Suprapubic skin (tissue), 4 donors: ENCODE results near the gene EBI3. TPM values are rescaled to one million over a fixed set of nuclear protein-coding genes. Genes with fewer than 3 reads are reported as not detected.
"Not testable (repeated sequence)": the region's sequence is repeated elsewhere in the genome, so short reads cannot be mapped to it uniquely, and the experiment has no call there.

Experiments
- DNase-seq, 2 donors: peaks; one replicate each; pipeline ENCODE4 v3.0.0-alpha.2; 2019; ENCODE audit warnings: low spot score in 2 of 2
- H3K27ac ChIP-seq: fragments of 200-600 bp; sonication (generic); one replicate; pipeline ENCODE4 v1.5.1; 2019
- H3K27me3 ChIP-seq: fragments of 200-600 bp; sonication (generic); one replicate; pipeline ENCODE4 v1.5.1; 2019
- H3K36me3 ChIP-seq: fragments of 200-600 bp; sonication (generic); one replicate; pipeline ENCODE4 v1.5.1; 2019
- H3K4me1 ChIP-seq: fragments of 200-600 bp; sonication (generic); one replicate; pipeline ENCODE4 v1.5.1; 2019
- H3K4me3 ChIP-seq: fragments of 200-600 bp; sonication (generic); one replicate; pipeline ENCODE4 v1.5.1; 2019; ENCODE audit warnings: mild to moderate bottlenecking
- H3K9me3 ChIP-seq: fragments of 200-600 bp; sonication (generic); one replicate; pipeline ENCODE4 v1.5.1; 2019
- CTCF ChIP-seq, 2 donors: fragments of 200-600 bp in 1 of 2; fragments of 450-650 bp in 1 of 2; sonication (generic) in 1 of 2; IDR thresholded peaks; one replicate each; pipeline ENCODE4 v1.5.1; 2016 to 2019; ENCODE audit warnings: antibody characterized with exemption in 2 of 2, mild to moderate bottlenecking in 1 of 2, moderate library complexity in 1 of 2
- EP300 ChIP-seq: sonication (generic); formaldehyde crosslinking; IDR thresholded peaks from one replicate; pipeline ENCODE4 v1.6.1; 2017; ENCODE audit warnings: antibody characterized with exemption
- POLR2A ChIP-seq, 2 donors: fragments of 450-650 bp; IDR thresholded peaks; one replicate each; pipeline ENCODE4 v1.6.1; 2017; ENCODE audit warnings: antibody characterized with exemption in 2 of 2, mild to moderate bottlenecking in 2 of 2, moderate library complexity in 2 of 2
- POLR2AphosphoS5 ChIP-seq, 3 donors: sonication (generic); formaldehyde crosslinking; IDR thresholded peaks; one replicate each; pipeline ENCODE4 v1.6.1; 2017; ENCODE audit warnings: antibody characterized with exemption in 3 of 3
- WGBS: methylation state at CpG from one replicate; pipeline ENCODE4 v1.1.5; 2018; 5-methylcytosine and 5-hydroxymethylcytosine counted together
- total RNA-seq, 4 donors: library from RNA; depleted of rRNA; stranded (reverse); fragments of >200 nt; gene quantifications; one replicate each; pipeline ENCODE4 v1.1.0, GENCODE V29; 2016

EBI3 gene
- total RNA-seq, 4 donors from 2014 or later: 0.57 to 0.89 (median 0.57) TPM; not detected in 1

- no peaks in the 10 kb centered on the region for H3K36me3 ChIP-seq
- 0% methylated on average over 13 of the region's 30 CpGs for WGBS
- H3K9me3 ChIP-seq: no peaks in the 10 kb centered on the region
- DNase-seq: no peak
- H3K27ac ChIP-seq: no peak overlapping the region
- H3K4me1 ChIP-seq: peaks cover 16% of the 10 kb centered on the region
- peak overlapping the region; percentile 29 for H3K4me3 ChIP-seq
- TF ChIP-seq EP300 (no peak), POLR2AphosphoS5 (IDR thresholded peaks at IDR 0.05) (no peak), POLR2A (IDR thresholded peaks at IDR 0.05) (no peak), CTCF (IDR thresholded peaks at IDR 0.05) (no peak)
- H3K27me3 ChIP-seq: peaks cover 59% of the 10 kb centered on the region
Measured at GRCh38 chr19:4279267-4279529, 49.9 kb downstream of the EBI3 start.

GRCh38 chr19:4279530-4280422, 50.5 kb downstream of the EBI3 start:
- no peak for DNase-seq
- Histone ChIP-seq H3K27ac (no peak overlapping the region), H3K4me3 (peak overlapping the region; percentile 29), H3K27me3 (peaks cover 63% of the 10 kb centered on the region), H3K36me3 (no peaks in the 10 kb centered on the region), H3K9me3 (no peaks in the 10 kb centered on the region), H3K4me1 (peaks cover 16% of the 10 kb centered on the region)
- TF ChIP-seq POLR2A (IDR thresholded peaks at IDR 0.05): no peak
- no peak for TF ChIP-seq POLR2AphosphoS5 (IDR thresholded peaks at IDR 0.05)
- TF ChIP-seq EP300: no peak
- no peak for TF ChIP-seq CTCF (IDR thresholded peaks at IDR 0.05)
- WGBS: 0% methylated on average over 10 of the region's 71 CpGs

GRCh38 chr19:4284176-4284958, 55.0 kb downstream of the EBI3 start:
- Histone ChIP-seq H3K27ac (no peak overlapping the region), H3K27me3 (peaks cover 63% of the 10 kb centered on the region), H3K4me1 (peaks cover 5% of the 10 kb centered on the region), H3K9me3 (no peaks in the 10 kb centered on the region), H3K4me3 (no peak overlapping the region), H3K36me3 (no peaks in the 10 kb centered on the region)
- DNase-seq: no peak
- whole genome bisulfite sequencing: 34% methylated on average over 19 of the region's 20 CpGs
- TF ChIP-seq EP300: no peak
- TF ChIP-seq POLR2A (IDR thresholded peaks at IDR 0.05): no peak
- TF ChIP-seq POLR2AphosphoS5 (IDR thresholded peaks at IDR 0.05): no peak
- no peak for TF ChIP-seq CTCF (IDR thresholded peaks at IDR 0.05)

- Histone ChIP-seq H3K4me1 (peaks cover under 1% of the 10 kb centered on the region), H3K36me3 (no peaks in the 10 kb centered on the region), H3K27me3 (peaks cover 59% of the 10 kb centered on the region), H3K27ac (no peak overlapping the region), H3K9me3 (no peaks in the 10 kb centered on the region), H3K4me3 (no peak overlapping the region)
- WGBS: 52% methylated on average over 6 of the region's 6 CpGs
- TF ChIP-seq CTCF (IDR thresholded peaks at IDR 0.05) (no peak), EP300 (no peak), POLR2AphosphoS5 (IDR thresholded peaks at IDR 0.05) (no peak), POLR2A (IDR thresholded peaks at IDR 0.05) (no peak)
- no peak for DNase-seq
Measured at GRCh38 chr19:4284974-4285373, 55.7 kb downstream of the EBI3 start.

GRCh38 chr19:4286141-4286540, 56.8 kb downstream of the EBI3 start:
- not testable (repeated sequence) for H3K36me3 ChIP-seq, H3K4me3 ChIP-seq, DNase-seq, H3K4me1 ChIP-seq, H3K27ac ChIP-seq, H3K9me3 ChIP-seq
- H3K27me3 ChIP-seq: peaks cover 50% of the 10 kb centered on the region
- WGBS: 92% methylated on average over 4 of the region's 4 CpGs

Other genes with a start within 250 kb of the EBI3 start
- 1,000 to 10,000 TPM; 1,423 to 2,137 (median 2,023) TPM for gene EEF2, start 244.1 kb upstream of the EBI3 start, total RNA-seq
- 10 to 100 TPM; 17.1 to 28.7 (median 22.6) TPM for gene PIAS4, start 221.8 kb upstream of the EBI3 start, total RNA-seq
- 10 to 100 TPM; 60.3 to 94.2 (median 77.4) TPM for gene ZBTB7A, start 162.6 kb upstream of the EBI3 start, total RNA-seq
- gene MAP2K2, start 105.4 kb upstream of the EBI3 start, total RNA-seq: 100 to 1,000 TPM in 1 of 4 donors, 10 to 100 TPM in 3; 88.0 to 103 (median 95.0) TPM
- gene CREB3L3, start 75.9 kb upstream of the EBI3 start, total RNA-seq: under 1 TPM in 1 of 4 donors, not detected in 3; 0.64 TPM
- gene SIRT6, start 47.0 kb upstream of the EBI3 start, total RNA-seq: 10 to 100 TPM; 28.1 to 45.7 (median 31.8) TPM
- gene ANKRD24, start 46.8 kb upstream of the EBI3 start, total RNA-seq: under 1 TPM; 0.44 to 0.87 (median 0.54) TPM
- 10 to 100 TPM; 23.3 to 34.3 (median 26.9) TPM for gene YJU2, start 17.6 kb downstream of the EBI3 start, total RNA-seq
- gene SHD, start 49.7 kb downstream of the EBI3 start, total RNA-seq: not detected
- not detected for gene TMIGD2, start 72.9 kb downstream of the EBI3 start, total RNA-seq
- gene FSD1, start 75.1 kb downstream of the EBI3 start, total RNA-seq: not detected
- 10 to 100 TPM; 67.0 to 93.1 (median 87.2) TPM for gene STAP2, start 109.3 kb downstream of the EBI3 start, total RNA-seq
- gene MPND, start 114.0 kb downstream of the EBI3 start, total RNA-seq: 1 to 10 TPM; 6.5 to 9.5 (median 8.9) TPM
- gene SH3GL1, start 171.0 kb downstream of the EBI3 start, total RNA-seq: 100 to 1,000 TPM in 1 of 4 donors, 10 to 100 TPM in 3; 67.0 to 103 (median 81.0) TPM
- gene CHAF1A, start 173.1 kb downstream of the EBI3 start, total RNA-seq: 10 to 100 TPM in 2 of 4 donors, 1 to 10 TPM in 2; 8.5 to 20.4 (median 11.4) TPM
- gene UBXN6, start 228.3 kb downstream of the EBI3 start, total RNA-seq: 100 to 1,000 TPM; 108 to 257 (median 167) TPM
- 10 to 100 TPM; 23.0 to 27.4 (median 23.4) TPM for gene HDGFL2, start 242.8 kb downstream of the EBI3 start, total RNA-seq